Gastroesophageal sphincter (tissue), 4 donors: ENCODE measurements around the gene CNOT6L. TPM values are rescaled to one million over a fixed set of nuclear protein-coding genes. Genes with fewer than 3 reads are reported as not detected.
"Not testable (repeated sequence)": the region's sequence is repeated elsewhere in the genome, so short reads cannot be mapped to it uniquely, and the experiment has no call there.

ENCODE experiments used
- ATAC-seq: fragments of 150-250 bp; one replicate; pipeline ENCODE4 v1.9.1; 2016; ENCODE audit warnings: mild to moderate bottlenecking, moderate library complexity
- H3K27ac ChIP-seq, 4 donors: fragments of 200-600 bp; sonication (generic) in 3 of 4; 1 replicate in 3 of 4; 2 replicates in 1 of 4; pipeline ENCODE4 v1.5.1; 2016 to 2019
- H3K27me3 ChIP-seq: fragments of 200-600 bp; sonication (generic); one replicate; pipeline ENCODE4 v1.5.1; 2019
- H3K36me3 ChIP-seq, 2 donors: fragments of 200-600 bp; sonication (generic); one replicate each; pipeline ENCODE4 v1.5.1; 2019; ENCODE audit warnings: control low read depth in 1 of 2
- H3K4me1 ChIP-seq, 3 donors: fragments of 200-600 bp; sonication (generic); 1 replicate in 2 of 3; 2 replicates in 1 of 3; pipeline ENCODE4 v1.5.1; 2016 to 2019; ENCODE audit warnings: control low read depth in 2 of 3
- H3K4me3 ChIP-seq, 2 donors: fragments of 200-600 bp; sonication (generic); one replicate each; pipeline ENCODE4 v1.5.1; 2019; ENCODE audit warnings: mild to moderate bottlenecking in 1 of 2, moderate library complexity in 1 of 2
- H3K9me3 ChIP-seq, 3 donors: fragments of 200-600 bp; sonication (generic); one replicate each; pipeline ENCODE4 v1.5.1; 2017 to 2019; ENCODE audit warnings: control low read depth in 2 of 3
- CTCF ChIP-seq, 4 experiments: fragments of 200-600 bp in 2 of 4; fragments of 450-650 bp in 2 of 4; sonication (generic) in 1 of 4; IDR thresholded peaks; one replicate each; pipeline ENCODE4 v1.5.1; 2017 to 2019; ENCODE audit warnings: antibody characterized with exemption in 4 of 4, mild to moderate bottlenecking in 2 of 4, moderate library complexity in 2 of 4
- EP300 ChIP-seq: sonication (generic); formaldehyde crosslinking; IDR thresholded peaks from one replicate; pipeline ENCODE4 v1.6.1; 2017; ENCODE audit warnings: antibody characterized with exemption, mild to moderate bottlenecking
- POLR2A ChIP-seq, 2 donors: fragments of 450-650 bp; IDR thresholded peaks; one replicate each; pipeline ENCODE4 v1.6.1; 2017; ENCODE audit warnings: antibody characterized with exemption in 2 of 2, mild to moderate bottlenecking in 2 of 2, moderate library complexity in 1 of 2
- POLR2AphosphoS5 ChIP-seq: sonication (generic); formaldehyde crosslinking; IDR thresholded peaks from one replicate; pipeline ENCODE4 v1.6.1; 2017; ENCODE audit warnings: antibody characterized with exemption
- WGBS, 2 donors: methylation state at CpG; one replicate each; pipeline ENCODE4 v1.1.5; 2018; ENCODE audit warnings: low coverage in 1 of 2; 5-methylcytosine and 5-hydroxymethylcytosine counted together
- total RNA-seq, 4 donors: library from RNA; depleted of rRNA; stranded (reverse); fragments of >200 nt; gene quantifications; one replicate each; pipeline ENCODE4 v1.1.0, GENCODE V29; 2016

Gene CNOT6L
- total RNA-seq, 4 donors from 2014 or later: 21.0 to 24.8 (median 22.3) TPM

- no peak overlapping the region for H3K4me3 ChIP-seq
- H3K27me3 ChIP-seq: no peaks in the 10 kb centered on the region
- ATAC-seq: no peak
- H3K4me1 ChIP-seq: no peaks in the 10 kb centered on the region
- no peak overlapping the region for H3K27ac ChIP-seq
- TF ChIP-seq POLR2A (IDR thresholded peaks at IDR 0.05): no peak
- no peak for TF ChIP-seq EP300
- TF ChIP-seq POLR2AphosphoS5: no peak
- TF ChIP-seq CTCF (IDR thresholded peaks at IDR 0.05): no peak
- H3K36me3 ChIP-seq: peaks cover 0 to 21% of the 10 kb centered on the region in 2 donors
- 94 to 98% methylated on average over 4 of the region's 4 CpGs for WGBS, 2 donors
- H3K9me3 ChIP-seq: no peaks in the 10 kb centered on the region
Observed at GRCh38 chr4:77740480-77740879, 78.7 kb downstream of the CNOT6L start.

- WGBS, 2 donors: 71 to 77% methylated on average over 4 of the region's 4 CpGs
- Histone ChIP-seq H3K9me3 (no peaks in the 10 kb centered on the region), H3K4me3 (no peak overlapping the region), H3K27ac (no peak overlapping the region), H3K4me1 (no peaks in the 10 kb centered on the region), H3K36me3 (peaks cover 0 to 8% of the 10 kb centered on the region in 2 donors), H3K27me3 (no peaks in the 10 kb centered on the region)
- no peak for ATAC-seq
- no peak for TF ChIP-seq CTCF (IDR thresholded peaks at IDR 0.05)
- no peak for TF ChIP-seq POLR2AphosphoS5
- no peak for TF ChIP-seq EP300
- TF ChIP-seq POLR2A (IDR thresholded peaks at IDR 0.05): no peak
Observed at GRCh38 chr4:77734928-77735327, 84.2 kb downstream of the CNOT6L start.

GRCh38 chr4:77731656-77732055, 87.5 kb downstream of the CNOT6L start:
- no peak for ATAC-seq
- no peak overlapping the region for H3K4me3 ChIP-seq
- peaks cover 0 to 30% of the 10 kb centered on the region in 2 donors for H3K36me3 ChIP-seq
- 60 to 85% methylated on average over 1 of the region's 1 CpG for WGBS, 2 donors
- H3K4me1 ChIP-seq: no peaks in the 10 kb centered on the region
- H3K27me3 ChIP-seq: no peaks in the 10 kb centered on the region
- TF ChIP-seq CTCF (IDR thresholded peaks at IDR 0.05): no peak
- TF ChIP-seq EP300: no peak
- TF ChIP-seq POLR2A (IDR thresholded peaks at IDR 0.05): no peak
- no peak overlapping the region for H3K27ac ChIP-seq
- H3K9me3 ChIP-seq: no peaks in the 10 kb centered on the region

- TF ChIP-seq EP300 (no peak), CTCF (IDR thresholded peaks at IDR 0.05) (no peak), POLR2A (IDR thresholded peaks at IDR 0.05) (no peak), POLR2AphosphoS5 (no peak)
- H3K9me3 ChIP-seq: no peaks in the 10 kb centered on the region
- peaks cover 0 to 62% of the 10 kb centered on the region in 2 donors for H3K36me3 ChIP-seq
- ATAC-seq: no peak
- no peak overlapping the region for H3K27ac ChIP-seq
- no peaks in the 10 kb centered on the region for H3K27me3 ChIP-seq
- 100% methylated on average over 1 of the region's 1 CpG; no CpG with 5 or more reads in 1 of the 2 donors for WGBS, 2 donors
- no peak overlapping the region for H3K4me3 ChIP-seq
- no peaks in the 10 kb centered on the region for H3K4me1 ChIP-seq
Observed at GRCh38 chr4:77728420-77728819, 90.7 kb downstream of the CNOT6L start.

GRCh38 chr4:77721073-77721472, 98.1 kb downstream of the CNOT6L start:
- no peak overlapping the region for H3K4me3 ChIP-seq
- peaks cover 0 to 74% of the 10 kb centered on the region in 2 donors for H3K36me3 ChIP-seq
- no peaks in the 10 kb centered on the region for H3K9me3 ChIP-seq
- TF ChIP-seq POLR2AphosphoS5 (no peak), EP300 (no peak), CTCF (IDR thresholded peaks at IDR 0.05) (no peak), POLR2A (IDR thresholded peaks at IDR 0.05) (no peak)
- ATAC-seq: no peak
- H3K27ac ChIP-seq: no peak overlapping the region
- H3K4me1 ChIP-seq: no peaks in the 10 kb centered on the region
- H3K27me3 ChIP-seq: no peaks in the 10 kb centered on the region

- 60 to 67% methylated on average over 2 to 3 of the region's 3 CpGs for WGBS, 2 donors
Observed at GRCh38 chr4:77718500-77718899, 100.7 kb downstream of the CNOT6L start.

More at GRCh38 chr4:77718500-77718899, 100.7 kb downstream of the CNOT6L start:
- not testable (repeated sequence) for H3K27me3 ChIP-seq, H3K4me1 ChIP-seq, H3K27ac ChIP-seq, H3K4me3 ChIP-seq, ATAC-seq, H3K9me3 ChIP-seq
- H3K36me3 ChIP-seq: peaks cover 0 to 55% of the 10 kb centered on the region in 2 donors
